GM21526 (cell line): ENCODE results near the gene MTERF4.

Source experiments
- ATAC-seq: cut with Tn5 transposase; IDR thresholded peaks from one replicate; pipeline ENCODE4 v1.9.1; 2021; ENCODE audit warnings: moderate library complexity; ENCODE audit not compliant: unreplicated experiment, low FRiP score

Gene MTERF4

DNA sequence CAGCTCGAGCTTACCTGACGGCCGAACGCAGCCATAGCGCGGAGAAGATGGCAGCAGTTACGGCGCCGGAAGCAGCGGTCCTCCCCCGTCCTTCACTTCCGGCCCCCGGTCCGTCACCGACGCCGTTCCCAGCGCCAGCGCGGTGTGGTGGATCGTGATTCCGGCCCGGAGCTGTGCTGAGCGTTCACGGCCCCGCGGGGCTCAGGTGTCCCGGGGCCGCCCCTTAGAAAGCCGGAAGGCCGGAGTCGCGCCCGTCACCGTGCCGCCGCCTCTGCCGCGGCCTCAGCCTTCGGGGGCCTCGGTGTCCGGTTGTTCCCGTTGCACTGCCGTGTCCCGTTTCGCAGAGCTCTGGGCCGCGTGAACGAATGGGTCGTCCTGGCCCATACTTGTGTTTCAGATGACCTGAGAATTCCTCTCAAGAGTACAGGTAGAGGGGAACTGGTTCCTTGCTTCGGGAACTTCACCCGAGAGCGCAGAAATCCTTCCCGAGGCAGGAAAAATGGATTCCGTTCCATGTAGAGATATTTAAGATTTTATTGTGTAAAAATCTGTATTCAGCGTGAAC is at the start of gene MTERF4:
Gene MTERF4 (minus strand): TSS at position 49 of the 565 bp plus-strand sequence. CDS start 14 bp downstream, at position 35.
- ATAC-seq: peak; percentile 82

DNA sequence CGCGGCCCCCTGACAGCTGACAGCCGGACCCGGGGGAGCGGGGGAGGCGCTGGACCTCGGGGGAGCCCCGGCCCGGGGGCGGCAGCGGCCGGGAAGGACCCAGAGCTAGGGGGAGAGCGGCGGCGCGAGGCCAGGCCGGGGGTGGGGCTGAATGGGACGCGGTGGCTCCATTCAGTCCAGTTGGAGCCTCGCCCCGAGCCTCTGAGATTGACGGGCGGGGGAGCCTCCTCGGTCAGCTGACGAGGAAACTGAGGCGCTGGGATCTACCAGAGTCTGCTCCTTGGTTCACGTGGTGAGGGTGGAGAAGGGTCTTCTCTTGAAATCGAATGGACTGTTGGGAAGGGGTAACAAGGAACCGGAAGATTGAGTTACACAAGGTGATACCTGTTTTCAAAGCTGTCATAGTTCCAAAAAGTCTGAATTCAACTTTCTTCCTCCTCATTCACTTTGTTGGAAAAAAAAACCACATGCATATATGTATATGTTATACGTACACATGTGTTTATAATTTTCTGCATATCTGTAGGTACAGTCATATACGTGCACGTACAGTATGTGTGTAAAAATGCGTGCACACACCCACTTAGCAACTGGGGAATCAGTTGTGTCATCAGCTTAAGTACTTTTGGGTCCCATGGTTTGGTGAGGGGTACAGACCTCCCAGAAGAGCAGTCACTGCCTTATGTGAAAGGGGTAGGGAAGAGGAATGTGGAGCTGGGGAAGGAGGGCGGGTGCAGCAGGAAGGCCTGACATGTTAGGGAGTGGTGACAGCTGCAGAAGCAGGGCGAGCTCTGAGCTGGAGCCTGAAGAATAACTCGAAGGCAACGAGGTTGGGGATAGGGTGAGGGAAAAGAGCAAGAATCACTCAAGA is 48.8 kb upstream of the MTERF4 start:
- ATAC-seq: peak; percentile 6

- ATAC-seq: peak; percentile 67
These were observed 48.0 kb upstream of the MTERF4 start, which contains the start of gene PPP1R7 for GRCh38 chr2:241149925-241150659. Gene PPP1R7, plus strand, starts transcription at chr2:241150467. Its CDS starts 29 bp downstream, at chr2:241150496.

DNA sequence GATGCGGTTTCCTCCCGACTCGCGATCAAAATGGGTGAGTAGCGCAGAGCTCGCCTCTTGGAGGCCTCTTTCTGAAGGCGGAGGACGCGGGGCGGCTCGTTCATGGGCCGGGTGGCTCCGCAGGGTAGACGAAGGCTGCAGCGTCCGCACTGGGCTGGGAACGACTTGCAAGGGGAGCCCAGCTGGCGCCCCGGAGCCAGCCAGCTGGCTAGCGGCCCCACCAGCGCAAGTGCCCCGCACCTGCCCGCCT is 47.5 kb upstream of the MTERF4 start:
- peak; percentile 14 for ATAC-seq

DNA sequence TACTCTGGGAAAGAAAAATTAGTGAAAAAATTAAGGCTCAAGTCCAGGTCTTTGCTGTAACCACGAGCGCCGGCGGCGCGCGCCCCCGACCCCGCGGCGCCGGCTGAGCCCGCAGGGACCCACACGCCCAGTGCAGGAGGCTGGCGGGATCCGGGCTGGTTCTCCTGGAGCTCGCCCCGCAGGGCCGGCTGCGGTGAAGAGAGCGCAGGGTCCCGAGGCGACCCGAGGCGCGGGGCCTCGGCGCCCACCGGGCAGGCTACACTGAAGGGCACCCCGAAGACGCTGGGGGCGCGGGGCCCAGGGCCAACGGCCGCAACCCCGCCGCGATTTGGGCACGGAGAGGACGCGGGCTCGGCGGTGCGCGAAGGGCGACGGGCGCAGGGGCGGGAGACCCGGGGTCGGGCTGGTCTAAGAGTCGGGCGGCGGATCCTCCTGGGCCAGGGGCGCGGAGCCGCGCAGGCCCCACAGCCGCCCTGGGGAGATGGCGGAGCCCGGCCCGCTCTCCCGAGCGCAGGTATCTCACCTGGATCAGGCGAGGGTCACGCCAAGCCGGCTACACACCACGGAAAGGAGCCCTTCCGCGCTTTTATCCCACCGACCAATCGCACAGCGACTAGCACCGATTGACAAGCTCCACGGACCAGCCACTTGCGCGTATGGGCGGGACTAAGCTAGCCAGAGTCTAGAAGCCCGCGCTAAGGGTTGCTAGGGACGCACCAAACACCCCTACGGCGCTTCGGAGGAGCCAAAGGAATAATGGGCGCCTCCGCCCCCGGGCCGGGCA is 47.0 kb upstream of the MTERF4 start, which contains the start of gene PASK:
Gene PASK (minus strand): TSS at position 582 of the 784 bp plus-strand sequence. CDS start 6,440 bp downstream, outside the sequence.
- ATAC-seq: peak; percentile 78

DNA sequence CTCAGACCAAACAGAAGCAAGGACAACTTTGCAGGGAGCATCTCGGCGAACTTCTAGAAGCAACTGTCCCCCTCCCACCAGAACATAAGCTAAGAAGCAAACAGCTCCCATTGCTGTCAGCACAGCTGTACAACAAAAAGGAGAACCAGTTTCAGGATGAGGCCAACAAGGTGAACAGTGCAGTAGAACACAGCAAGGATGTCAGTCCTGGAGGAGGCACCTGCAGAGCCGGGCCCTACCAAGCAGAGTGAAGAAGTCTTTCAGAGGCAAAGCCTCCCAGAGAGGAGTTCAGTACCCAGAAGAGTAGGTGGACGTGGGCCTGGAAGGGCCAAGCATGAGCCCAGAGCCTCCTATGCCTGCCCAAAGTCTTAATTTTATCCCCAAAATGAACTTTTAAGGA is 46.2 kb upstream of the MTERF4 start:
- no peak for ATAC-seq

GRCh38 chr2:241147336-241147735 is 45.2 kb upstream of the MTERF4 start:
- ATAC-seq: no peak

DNA sequence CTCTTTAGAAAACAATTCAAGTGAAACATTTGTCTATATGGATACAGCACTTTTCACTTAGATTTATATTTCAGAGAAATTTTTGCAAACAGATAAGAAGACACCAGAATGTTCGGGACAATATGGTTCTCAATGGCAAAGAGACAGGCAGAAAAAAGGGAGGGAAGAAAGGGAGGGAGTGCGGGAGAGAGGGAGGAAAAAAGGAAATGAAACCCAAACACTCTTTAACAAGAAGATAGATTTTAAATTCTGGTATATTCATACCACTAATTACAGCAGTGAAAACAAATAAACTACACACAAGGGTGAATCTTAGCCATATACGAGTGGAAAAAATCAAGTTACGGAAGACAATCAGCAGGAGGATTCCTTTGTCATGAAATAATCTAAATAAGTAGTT is 44.2 kb upstream of the MTERF4 start:
- no peak for ATAC-seq

DNA sequence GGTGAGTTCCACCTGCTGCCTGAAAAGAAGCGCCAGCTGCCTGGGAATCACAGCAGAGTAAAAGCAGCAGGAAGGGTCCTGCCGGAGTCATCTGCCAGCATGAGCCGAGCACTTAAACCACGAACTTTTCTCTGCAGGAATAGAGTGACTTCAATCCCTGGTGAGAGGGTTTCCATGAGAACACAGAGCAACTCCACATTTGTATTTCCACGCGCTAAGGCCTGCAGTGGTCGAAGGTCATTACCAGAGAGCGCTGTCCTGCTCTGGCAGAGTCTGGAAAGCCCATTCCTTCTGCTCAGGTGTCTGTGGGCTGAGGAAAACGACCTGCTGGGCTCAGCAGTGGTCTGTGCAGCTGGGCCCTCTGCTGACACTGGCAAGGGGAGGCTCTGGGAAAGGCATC is 40.5 kb upstream of the MTERF4 start:
- no peak for ATAC-seq

DNA sequence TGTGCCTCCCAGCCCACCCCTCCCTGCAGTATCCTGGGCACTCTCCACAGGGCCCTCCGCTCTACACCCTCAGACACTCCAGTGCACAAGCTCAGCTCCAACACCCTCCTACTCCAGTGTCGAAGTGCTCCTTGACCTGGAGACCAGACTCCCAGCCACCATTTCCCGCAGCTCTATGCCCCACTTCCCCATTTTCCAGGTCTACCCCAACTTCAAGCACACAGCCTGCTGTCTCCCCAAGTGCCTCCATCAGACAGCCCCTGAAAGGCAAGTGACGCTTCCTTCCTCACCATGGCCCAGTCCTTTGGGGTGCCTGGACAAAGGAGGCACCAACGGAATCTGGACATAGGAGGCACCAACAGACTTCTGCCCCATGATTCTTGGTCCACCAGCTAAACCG is 40.0 kb upstream of the MTERF4 start:
- ATAC-seq: no peak

GRCh38 chr2:241141214-241141770 is 39.2 kb upstream of the MTERF4 start:
- ATAC-seq: no peak

GRCh38 chr2:241140445-241140840 is 38.4 kb upstream of the MTERF4 start:
- ATAC-seq: no peak

DNA sequence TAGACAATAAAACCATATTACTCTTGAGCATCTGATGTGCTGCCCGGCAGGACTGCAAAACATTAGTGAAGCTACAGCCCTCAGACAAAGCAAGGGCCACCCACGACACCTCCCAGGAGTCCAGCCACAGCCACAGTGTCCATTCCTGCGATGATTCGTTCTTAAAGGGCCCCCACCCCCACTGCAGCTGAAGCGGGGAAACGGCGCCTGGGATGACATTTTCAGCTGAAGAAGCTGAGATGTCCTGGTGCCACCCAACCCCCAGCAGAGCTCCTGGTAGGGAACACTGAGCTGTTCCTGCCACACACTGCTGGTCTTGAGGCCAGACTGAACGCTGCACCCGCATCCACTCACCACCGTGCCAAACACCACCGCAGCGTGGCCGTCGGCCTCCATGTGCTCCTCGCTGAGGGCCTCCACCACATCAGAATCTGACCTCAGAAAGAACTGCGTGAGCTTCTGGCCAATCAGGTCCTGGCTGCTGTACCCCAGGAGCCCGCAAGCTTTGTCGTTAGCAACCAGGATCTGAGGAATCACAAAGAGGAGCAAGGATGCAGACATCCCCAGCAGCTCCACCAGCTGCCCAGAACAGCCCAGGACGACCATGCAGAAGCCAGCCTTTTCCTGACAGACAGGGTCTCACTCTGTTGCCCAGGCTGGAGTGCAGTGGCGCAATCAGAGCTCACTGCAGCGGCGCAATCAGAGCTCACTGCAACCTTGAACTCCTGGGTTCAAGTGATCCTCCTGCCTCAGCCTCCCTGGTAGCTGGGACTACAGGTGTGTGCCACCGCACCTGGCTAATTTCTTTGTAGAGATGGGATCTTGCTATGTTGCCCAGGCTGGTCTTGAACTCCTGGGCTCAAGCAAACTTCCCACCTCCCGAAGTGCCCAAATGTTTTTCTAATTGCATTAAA is 37.7 kb upstream of the MTERF4 start:
- no peak for ATAC-seq

GRCh38 chr2:241138471-241138870 is 36.4 kb upstream of the MTERF4 start:
- no peak for ATAC-seq

DNA sequence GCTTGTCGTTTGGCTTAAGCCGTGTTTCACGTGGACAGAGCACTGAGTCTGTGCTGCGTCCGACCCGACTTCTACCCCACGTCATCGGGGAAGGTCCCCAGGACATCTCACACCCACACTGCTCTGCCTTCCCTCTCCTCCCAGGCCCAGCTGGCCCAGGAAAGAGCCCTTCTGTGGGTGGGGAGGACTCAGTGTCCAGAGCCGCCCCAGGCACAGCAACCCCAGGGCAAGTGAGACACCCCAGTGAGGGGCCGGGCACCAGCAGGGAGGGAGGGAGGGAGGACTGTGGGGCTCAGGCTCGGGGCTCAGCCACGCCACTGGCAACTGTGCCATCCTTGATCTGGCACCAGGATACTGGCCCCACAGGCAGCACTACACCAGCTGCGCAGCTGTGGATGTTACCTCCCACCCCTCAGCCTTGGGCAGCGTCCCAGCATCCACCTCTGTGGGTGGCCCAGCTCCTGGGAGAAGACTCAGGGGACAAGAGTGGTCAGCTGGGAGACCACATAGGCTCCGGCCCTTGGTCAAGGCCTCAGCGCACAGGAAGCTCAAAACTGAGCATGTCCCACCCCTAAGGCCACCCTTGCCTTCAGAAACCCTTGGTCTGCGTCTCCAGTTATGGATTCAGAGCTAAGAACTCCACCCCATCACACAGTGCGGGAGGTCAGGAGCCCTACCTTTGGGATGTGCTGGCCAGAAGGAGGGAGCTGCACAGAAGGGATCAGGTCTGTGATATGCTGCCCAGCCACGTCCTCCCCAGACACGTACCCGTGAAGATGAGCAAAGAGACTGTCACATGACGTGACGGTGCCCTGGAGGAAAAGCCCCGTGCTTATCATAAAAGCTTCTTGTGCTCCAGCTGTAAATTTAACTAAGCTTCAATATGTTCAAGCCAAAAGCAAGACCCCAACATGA is 35.4 kb upstream of the MTERF4 start:
- no peak for ATAC-seq

- ATAC-seq: no peak
These were observed 34.7 kb upstream of the MTERF4 start for GRCh38 chr2:241136661-241137260.

- ATAC-seq: no peak
These were observed 34.1 kb upstream of the MTERF4 start for GRCh38 chr2:241136191-241136590.

GRCh38 chr2:241135737-241136136 is 33.6 kb upstream of the MTERF4 start:
- no peak for ATAC-seq
